ENCODE measurements around the gene SEL1L3.

Gene SEL1L3

DNA sequence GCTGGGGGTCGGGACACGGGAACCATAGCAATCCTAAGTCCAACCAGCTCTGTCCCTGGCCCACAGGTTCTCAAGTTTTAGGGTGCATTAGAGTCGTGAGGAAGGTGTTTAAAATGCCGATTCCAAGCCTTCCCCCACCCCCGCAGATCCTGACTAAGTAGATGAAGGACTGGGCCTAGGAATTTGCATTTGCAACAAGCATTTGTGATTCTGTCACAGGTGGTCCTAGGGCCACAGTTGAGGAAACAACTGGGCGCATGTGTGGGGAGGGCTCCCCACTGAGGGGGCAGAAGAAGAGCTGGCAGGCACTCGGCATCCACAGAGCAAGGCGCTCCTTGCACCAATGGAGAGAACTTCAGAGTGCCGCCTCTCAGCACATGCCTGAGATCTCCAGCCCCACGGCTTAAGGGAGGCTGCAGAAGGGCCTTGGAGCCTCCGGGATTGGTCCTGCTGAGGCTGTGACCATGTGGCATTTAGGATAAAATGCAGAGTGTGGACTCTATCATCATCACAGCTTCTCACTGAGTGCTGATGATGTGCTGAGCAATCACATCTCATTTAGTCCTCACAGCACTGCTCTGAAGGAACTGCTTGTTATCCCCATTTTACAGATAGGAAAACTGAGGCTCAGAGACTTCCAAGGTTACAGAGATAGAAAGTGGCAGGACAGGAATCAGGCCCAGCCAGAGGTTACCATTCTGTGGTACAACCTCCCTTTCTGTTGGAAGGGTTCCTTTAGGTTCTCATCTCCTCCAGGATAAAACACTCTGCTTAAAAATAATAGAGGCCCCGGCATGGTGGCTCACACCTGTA, 16.7 kb downstream of the SEL1L3 start:
- no peak for DNase-seq

DNA sequence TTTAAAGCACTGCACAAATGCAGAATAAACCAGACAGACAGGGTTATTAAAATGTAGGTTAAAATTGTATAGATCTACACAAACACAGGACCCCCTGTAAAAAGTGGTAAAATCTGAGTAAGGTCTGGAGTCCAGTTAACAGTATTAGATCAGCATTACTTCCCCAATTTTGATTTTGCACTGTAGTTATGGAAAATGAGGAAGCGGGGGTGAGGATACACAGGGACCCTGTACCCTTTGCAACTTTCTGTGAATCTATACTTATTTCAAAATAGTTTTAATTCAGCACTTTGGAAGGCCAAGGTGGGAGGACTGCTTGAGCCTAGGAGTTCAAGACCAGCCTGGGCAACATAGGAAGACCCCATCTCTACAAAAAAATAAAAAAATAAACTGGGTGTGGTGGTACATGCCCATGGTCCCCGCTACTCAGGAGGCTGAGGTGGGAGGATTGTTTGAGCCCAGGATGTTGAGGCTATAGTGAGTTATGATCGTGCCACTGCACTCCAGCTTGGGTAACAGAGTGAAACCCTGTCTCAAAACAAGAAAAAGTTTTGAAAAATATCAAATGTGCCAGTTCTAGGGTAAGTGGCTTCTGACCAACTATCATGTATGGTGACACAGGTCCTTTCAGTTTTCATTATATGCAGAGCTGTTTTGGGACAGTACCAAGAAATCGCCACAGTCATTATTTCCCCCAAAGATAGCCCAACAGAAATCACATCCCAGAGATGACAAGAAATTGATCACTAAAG, 17.7 kb downstream of the SEL1L3 start:
- no peak for DNase-seq

DNA sequence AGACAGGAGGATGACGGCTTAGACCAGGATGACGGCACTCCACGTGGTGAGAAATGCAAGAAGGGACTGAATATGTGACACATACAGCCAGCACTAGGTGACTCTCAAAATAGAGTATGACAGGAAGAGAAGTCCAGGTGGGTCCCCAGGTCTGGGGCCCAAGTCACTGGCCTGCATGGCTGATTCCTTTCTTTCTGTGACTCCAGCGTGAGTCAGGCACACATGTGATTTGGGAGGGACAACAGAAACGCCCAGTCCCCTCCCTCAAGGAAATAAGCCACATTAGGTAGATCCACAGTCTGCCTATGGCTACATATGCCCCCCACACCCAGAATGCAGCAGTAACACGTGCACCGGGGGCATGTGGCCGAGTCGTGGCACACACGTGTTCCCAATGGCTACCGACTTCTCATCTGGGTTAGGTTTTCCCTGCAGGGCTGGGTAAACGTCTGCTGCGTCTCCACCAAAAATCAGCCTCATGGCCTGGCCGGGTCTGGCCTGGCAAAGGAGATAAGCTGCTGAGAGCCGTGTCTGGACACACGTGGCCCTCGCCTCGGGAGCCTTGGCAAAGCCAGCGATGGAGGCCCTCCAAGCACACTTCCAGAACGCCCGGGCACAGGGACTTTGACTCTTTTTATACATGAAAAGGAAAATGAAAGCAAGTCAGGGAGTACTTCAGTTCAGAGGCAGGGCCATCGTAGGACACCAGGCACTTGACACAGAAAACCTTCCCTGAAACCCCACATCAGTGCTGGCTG, 19.3 kb downstream of the SEL1L3 start:
- DNase-seq, result no peak

DNA sequence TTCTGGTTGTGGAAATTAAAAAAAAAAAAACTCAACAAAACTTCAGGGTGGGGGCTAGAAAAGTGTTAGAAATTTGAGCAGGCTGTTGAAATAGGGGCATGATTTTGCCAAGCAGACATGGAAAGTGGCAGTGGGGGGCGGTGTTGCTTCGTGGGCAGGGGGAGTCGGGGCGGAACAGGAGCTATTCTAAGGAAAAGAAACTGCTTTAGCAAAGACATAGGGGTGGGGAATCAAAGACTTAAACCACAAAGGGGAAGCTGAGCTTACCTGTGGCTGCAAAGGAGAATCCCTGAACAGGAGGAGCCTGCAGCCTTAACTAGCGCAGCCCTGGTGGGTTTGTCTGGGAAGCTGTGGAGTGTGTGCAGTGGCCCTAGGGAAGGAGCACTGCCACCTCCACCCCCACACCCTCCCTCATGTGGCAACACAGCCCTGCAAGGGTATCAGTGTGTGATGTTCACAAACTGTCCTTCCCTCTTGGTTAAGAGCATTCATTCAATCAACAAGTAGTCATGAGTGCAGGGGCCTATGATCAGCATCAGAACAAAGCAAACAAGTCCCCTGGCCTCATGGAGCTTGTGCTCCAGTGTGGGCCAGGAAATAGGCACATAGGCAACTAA, 20.5 kb downstream of the SEL1L3 start:
- peak; percentile 57 for DNase-seq

DNA sequence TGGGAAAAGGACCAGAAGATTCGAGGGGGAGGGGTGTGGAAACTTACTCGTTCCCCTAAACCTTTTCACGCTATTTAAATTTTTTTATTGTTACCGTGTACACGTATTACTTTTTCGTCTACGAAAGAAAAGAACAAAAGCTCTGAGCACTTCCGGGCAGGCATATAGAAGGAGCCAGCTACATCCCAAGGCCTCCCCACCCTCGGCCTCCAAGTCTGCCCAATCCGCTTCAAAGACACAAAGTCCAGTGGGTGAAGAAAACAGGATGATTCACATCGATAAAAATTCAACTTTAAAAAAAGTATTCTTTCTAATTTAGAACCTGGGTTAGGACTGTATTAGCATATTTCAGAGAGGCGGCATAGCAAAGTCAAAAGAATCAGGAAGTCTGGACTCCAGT, 23.1 kb downstream of the SEL1L3 start:
- no peak for DNase-seq

DNA sequence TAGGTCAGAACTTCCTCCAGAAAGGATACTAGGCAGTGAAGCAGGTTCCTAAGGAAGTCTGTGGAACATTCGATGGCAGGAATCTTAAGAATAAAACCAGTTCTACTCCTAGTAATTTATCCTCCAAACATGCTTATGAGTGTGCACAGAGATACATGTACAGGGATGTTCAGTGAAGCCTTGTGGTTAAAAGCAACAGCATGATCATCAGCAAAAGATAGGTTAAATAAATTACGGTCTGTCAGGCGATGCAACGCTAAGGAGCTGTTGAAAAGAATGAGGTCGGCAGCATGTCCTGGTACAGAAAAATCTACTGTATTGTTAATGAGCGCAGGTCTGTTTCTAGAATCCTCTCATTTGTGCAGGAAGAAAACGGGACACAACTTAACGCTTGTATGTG, 23.6 kb downstream of the SEL1L3 start:
- DNase-seq, result no peak

DNA sequence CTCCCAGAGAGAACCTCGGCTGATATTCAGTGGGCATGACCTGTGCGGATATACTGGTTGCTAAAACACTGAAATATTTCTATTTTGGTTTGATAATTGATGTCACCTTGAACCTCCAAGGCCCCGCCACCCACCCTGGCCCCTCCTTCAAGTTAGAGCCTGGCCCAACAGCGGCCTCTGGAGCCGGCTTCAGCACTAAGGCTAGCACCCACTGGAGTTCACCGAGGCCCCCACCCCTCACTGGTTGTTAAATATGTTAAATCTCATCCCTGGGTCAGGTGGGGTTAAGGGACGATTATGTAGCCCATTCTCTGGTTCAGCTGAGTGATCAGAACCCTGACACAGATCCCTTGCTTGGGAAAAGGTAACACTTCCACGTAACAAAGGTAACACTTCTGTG, 24.3 kb downstream of the SEL1L3 start:
- DNase-seq, result no peak

DNA sequence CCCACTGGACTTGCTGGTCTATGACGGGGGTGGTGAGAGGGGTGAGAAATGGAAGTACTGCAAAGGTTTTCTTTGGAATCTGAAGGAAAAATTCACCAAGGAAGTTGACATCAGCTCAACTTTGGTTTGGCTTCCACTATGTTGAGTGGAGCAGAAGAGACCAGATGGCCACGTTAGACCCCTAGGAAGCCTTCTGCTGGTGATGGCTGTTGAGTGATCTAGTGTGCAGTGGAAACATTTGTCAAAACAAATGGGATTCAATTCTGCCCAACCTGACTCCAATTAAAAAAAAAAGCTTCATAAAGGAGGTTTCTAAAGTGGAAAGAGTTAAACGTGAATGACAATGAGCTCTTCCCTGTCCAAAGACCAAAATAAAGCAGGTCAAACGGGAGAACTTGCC, 25.7 kb downstream of the SEL1L3 start:
- DNase-seq, result no peak

DNA sequence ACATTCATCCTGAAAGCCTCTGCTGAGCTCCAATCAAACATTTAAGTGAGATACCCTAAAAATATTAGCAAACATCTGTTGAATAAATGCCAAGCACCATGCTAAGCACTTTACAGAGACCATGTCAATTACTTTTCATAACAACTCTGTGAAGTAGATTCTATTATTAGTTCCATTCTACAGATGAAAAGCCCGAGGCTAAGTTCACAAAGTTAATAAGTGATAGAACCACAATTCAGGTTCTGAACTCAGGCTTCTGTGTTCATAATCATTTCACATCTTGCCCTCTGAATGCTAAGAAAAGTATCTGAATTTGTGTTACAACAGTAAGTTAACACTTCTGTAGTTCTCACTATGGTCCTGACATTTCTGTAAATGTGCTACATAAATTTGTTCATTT, 27.4 kb downstream of the SEL1L3 start:
- no peak for DNase-seq

DNA sequence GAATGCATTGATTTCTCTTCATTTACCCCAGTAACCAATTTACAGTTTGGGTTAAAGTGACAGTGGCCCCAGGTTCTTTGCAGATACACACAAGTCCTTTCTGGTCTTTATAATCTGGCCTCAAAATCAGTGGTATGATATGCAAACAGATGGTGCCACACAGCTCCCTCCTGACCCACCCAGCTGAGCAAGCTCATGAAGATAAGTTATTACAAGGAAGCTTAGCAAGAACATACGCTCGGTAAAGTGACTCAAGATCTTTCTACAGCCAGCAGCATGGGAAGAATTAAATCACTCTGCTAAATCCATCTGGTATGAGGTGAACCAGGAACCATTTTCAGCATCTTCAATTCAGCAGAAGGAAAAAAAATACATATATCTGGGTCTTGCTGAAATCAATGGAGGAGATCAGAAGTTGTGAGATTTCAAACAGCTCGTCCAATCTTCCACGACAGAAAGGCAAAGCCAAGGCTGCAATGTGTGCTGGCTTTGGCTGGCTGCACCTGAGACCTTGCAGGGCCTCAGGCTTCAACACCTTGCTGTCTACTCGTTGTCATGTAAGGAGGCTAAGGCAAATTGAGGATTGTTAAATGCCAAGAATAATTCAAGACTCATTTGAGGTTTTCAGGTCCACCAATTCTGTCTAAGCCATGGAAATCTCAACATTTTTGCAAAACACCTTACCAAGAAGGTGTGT, 28.2 kb downstream of the SEL1L3 start:
- no peak for DNase-seq

DNA sequence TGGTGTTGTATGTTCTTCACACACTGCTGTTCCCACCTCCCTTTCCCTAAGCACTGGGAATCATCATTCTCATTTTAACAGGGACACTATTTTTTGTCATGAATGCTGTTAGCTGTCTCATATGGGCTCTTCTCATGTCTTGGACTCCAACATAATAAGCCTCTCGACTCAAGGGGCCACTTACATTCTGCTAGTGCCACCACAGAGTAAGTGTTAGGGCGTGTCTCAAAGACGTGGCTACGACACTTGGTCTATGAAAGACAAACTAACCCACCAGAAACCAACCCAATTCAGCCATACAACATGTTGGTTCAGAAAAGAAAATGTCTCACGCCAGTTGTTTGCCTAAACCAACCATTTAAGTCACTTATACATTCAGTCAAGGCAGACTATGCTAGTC, 32.2 kb downstream of the SEL1L3 start:
- no peak for DNase-seq

DNA sequence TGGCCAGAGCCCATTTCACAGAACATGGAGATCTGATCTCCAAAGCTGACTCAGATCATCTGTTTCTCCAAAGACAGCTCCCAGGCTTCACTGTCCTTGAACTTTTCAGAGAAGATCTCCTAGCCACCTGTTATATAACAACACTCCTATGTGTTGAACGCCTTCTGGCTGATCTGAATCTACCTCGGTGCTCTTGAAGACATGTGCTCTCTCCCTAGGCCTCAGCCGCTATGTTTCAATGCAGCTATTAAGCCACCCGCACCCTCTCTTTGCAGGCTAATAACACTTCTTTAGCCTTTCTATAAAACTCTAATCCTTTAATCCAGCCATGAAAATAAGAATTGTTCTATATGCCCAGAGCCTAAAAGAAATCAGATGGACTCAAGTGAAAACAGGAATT, 34.9 kb downstream of the SEL1L3 start:
- DNase-seq, result no peak

DNA sequence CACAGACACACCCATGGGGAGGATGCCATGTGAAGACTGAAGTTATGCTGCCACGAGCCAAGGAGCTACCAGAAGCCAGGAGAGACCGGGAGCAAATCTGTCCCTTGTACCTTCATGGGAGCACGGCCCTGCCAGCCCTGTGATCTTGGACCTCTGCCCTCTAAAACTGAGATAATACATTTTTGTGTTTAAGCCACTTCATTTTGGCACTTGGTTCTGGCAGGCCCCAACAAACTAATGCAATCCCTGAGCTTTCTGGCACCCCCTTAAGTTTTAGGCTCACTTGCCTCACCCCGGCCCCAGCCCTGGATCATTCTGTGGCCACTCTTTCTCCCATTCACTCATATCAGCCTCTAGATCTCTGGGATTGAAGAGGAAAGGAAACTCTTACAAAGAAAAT, 35.4 kb downstream of the SEL1L3 start:
- no peak for DNase-seq

DNA sequence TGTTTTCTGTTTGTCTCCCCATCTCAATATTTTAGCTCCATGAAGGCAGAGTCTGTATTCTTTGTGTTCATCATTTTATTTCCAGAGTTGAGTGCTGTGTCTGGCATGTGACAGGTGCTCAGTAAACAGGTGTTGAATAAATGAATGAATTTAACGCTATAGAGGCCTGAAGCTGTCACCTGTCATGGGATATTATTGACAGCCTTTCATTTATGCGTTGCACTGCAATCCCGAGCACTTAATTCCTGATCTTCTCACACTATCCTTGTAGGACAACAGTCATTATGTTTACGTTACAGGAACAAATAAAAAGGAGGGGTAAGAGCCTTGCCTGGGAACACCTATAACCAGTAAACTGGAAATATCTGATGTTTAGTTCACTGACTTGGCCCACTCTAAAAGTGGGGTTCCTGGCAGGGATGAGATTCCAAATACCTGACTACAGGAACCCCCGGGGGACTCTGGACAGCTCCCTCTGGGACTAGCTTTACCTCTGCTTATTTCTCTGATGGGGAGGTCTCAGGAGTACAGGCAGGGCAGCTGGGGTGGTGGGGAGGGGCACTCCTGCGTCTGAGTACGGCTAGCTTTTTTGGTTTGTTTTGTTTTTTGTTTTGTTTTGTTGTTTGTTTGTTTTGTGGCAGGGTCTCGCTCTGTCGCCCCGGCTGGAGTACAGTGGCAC, 36.6 kb downstream of the SEL1L3 start:
- DNase-seq, result no peak

DNA sequence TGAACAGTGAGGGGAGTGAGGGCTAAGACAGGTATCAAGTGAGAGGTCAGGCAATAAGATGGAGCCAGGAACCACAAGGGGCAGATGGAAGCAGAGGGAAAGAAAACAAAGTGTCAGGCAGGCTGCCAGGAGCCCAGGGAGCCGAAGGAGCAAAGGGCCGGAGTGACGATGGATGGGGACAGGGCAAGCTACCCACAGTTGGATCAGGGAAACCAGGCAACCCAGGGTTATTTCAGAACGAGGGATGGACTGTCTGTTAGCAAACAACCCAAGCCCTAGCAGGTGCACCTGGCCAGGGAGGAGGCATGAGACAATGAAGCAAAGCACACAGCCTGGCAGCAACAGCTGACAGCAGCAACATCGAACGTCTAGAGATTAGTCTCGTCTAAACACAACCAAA, 39.2 kb downstream of the SEL1L3 start:
- no peak for DNase-seq

DNA sequence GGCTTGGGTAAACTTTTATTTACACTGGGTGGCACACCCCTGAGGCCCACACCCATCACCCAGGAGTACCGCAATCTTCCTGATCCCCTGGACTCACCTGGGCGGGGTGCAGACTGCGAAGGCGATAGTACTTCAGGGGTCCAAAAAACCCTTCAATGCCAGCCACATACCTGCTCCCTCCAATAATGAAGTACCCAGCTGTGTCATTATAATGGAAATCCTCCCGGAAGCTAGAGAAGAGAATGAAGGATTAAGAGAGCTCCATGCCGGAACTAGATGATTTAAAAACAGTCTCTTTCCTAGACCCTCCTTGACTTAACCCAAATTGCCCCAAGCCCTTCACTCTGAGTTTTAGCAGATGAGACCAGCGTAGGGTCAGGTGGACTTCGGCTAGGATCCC, 40.9 kb downstream of the SEL1L3 start:
- DNase-seq, result no peak

DNA sequence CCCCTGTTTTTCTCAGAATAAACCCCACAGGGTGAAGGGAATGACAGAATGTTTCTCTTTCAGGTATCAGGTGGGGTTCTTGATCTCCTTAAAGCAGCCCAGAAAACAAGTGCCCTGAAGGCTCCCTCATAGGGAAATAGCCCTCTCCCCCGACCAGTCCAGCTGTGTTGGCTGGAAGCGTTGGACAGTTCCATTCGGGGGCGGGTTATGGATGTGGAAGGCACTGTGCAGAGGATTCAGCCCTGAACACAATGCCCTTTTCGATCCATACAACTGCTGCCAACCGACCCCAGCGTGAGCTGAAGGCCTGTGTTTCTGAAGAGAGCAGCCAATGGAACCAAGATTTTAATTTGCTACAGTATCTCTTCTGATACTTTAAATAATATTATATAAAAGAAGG, 41.5 kb downstream of the SEL1L3 start:
- DNase-seq, result no peak

DNA sequence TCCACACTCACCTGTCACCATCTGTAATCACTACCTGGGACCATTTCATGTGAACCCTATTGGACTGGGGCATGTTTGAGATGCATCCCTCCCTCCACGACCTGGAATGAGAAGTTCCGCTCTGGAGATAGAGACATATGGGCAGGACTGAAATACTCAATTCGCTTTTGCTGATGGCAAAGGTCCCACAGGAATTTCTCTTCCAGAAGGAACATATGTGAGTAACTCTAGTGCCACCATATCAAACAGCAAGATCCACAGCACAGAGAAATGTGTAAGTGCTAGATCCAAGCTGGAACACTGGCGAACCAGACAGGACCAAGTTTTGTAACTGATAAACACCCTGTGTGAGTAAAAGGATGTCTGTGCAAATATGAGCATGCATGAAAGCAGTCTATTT, 43.9 kb downstream of the SEL1L3 start:
- no peak for DNase-seq

DNA sequence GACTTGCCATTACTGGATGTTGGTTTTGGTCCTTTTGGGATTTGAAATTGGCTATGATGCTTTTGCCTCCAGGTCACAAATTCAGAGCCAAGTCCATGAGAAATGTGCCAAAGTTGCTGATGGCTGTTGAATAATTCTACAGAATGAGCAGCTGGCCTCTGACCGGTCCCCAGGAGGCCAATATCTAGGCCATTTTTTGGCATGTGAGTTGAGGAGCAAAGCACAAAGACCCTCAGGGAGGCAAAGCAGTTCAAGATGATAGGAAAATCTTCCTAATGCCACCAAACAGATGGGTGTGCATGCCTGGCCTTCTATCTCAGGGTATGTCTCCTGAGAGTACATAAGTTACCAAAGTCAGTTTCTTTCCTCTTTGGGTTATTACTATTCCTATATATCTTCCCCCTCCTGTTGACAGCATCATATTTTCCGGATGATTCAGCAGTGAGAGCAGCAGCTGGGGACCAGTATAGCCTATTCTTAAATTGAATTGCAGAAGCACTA, 44.4 kb downstream of the SEL1L3 start:
- DNase-seq, result no peak

DNA sequence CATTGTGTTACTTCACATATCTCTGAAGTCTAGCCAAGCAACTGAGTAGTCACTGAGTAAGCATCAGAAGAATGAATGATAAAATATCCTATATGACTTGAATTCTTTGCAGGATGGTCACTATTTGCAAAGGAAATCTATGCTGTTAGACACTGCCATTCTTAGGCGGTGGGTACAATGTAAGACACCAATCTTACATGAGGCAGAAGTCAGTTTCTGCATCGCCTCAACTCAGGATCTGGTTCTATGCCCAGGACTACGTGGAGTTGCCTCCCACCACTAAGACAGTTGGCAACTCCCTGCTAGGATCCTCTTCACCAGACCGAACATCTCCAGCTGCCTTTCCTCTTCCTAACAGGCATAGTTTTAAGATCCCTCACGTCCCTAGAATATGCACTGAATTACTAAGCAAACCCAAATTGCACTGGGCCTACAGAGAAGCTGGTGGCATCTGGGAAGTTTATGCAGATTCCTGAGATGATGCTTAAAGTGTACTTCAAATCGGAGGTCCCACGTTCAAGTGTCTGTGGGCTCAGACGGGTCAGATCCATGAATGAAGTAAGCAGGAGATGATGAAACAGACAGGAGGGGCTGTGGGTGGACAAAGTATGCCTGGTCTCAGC, 45.6 kb downstream of the SEL1L3 start:
- DNase-seq, result no peak

DNA sequence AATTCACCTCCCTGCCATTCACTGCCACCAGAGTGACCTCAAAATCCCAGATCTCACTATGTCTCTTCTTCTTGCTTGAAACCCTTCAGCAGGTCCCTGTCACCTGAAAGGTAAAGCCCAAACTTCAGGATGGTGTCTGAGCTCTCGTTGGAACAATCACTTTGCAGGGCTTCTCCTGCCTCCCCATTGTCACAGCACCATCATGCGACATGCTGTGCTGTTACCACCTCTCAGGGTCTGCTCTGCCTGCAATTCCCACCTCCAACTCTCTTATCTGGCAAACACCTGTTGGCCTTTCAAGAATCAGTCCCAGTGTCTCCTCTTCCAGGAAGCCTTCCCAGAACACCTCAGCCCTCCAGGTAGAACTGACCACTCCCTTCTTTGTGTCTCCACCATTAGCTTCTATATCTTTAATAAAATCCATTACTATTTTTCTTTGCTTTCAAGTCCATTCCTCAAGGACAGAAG, 46.2 kb downstream of the SEL1L3 start:
- DNase-seq, result no peak

Data from CD4-positive, alpha-beta T cell treated with Interleukin-15 for 1 hour (primary cell).